Measurements from ENCODE around the gene TSEN34. TPM values are rescaled to one million over a fixed set of nuclear protein-coding genes. Genes with fewer than 3 reads are reported as not detected.
A peak's percentile ranks its signal among the peaks of the same experiment; 100 is the strongest.
"Not testable (repeated sequence)": the region's sequence is repeated elsewhere in the genome, so short reads cannot be mapped to it uniquely, and the experiment has no call there.

The TSEN34 gene
- total and polyA plus RNA-seq, 12 donors, result 21.5 to 201 (median 88.7) TPM

DNA sequence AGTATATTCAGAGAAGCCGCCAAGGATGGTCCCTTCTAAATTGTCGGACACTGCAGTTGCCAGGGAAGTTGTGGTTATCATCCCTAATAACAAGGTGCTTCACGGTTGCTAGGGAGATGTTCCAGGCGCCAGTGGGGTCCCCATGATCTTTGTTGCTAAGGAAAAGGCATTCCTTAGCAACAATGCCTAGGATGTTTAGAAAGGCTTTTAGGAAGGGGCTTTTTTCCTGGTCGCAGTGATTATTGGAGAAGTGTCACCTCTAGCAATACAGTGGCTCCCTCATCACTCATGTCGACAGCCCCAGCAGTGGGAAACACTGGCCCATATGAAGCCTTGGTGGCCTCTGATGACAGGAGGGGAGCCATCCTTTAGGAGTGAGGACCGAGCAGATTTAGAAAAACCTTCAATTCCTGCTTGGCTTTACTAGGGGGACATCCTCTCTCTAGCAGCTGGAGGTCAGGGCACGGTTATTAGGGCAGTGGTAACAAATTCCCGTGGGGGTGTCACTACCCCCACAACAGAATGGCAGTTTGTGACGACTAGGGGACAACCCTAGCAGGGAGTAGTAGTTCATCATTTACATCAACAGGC, 11.8 kb upstream of the TSEN34 start:
- Histone ChIP-seq H3K4me1 (replicated peaks in 1 of 2) (no peaks in the 10 kb centered on the region), H3K27me3 (no peaks in the 10 kb centered on the region), H3K9me3 (replicated peaks in 1 of 3) (no peaks in the 10 kb centered on the region), H3K4me3 (no peak overlapping the region), H3K36me3 (replicated peaks in 1 of 2) (peaks cover 0 to 46% of the 10 kb centered on the region in 2 donors), H3K27ac (no peak overlapping the region)
- no peak for TF ChIP-seq POLR2A (IDR thresholded peaks at IDR 0.05)
- no peak for TF ChIP-seq CTCF (IDR thresholded peaks at IDR 0.05)
- DNase-seq, result no peak
- intact Hi-C loops (cut with DNase I), result no loop called here
- WGBS, 4 donors, result 83 to 92% (median 86%) methylated on average over 7 to 10 of the region's 10 CpGs

DNA sequence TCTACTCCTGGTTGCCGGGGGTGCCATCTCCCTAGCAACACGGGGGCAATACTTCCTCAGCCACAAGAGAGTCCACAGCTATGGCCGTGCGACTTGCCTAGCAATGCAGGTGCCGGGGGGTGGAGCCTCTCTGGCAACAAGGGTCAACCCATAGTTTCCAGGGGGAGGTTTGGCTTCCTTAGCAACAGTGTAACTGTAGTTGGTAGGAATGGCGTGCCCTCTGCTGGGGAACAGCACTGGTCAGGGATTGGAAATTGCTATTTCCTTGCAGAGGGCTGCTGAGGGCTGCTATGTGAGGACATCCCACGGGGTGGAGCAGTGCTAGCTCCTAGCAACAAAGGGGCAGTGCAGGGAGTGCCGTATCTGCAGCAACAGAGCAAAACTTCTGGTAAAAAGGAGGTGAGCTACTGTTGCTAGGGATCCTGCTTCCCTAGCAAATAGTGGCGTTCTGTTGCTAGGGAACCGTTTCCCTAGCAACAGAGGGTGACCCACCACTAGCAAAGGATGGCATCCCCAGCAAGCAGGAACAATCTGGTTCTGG, 11.1 kb upstream of the TSEN34 start:
- no peak overlapping the region for H3K27ac ChIP-seq
- H3K4me1 ChIP-seq (replicated peaks in 1 of 2), result no peaks in the 10 kb centered on the region
- intact Hi-C loops (cut with DNase I), result no loop called here
- DNase-seq, result peak in 1 of 7 donors; percentile 80
- 60 to 65% (median 61%) methylated on average over 4 to 10 of the region's 10 CpGs for WGBS, 4 donors
- H3K4me3 ChIP-seq, result no peak overlapping the region
- H3K36me3 ChIP-seq (replicated peaks in 1 of 2), result peaks cover 0 to 46% of the 10 kb centered on the region in 2 donors
- TF ChIP-seq CTCF (IDR thresholded peaks at IDR 0.05) (peak in 1 of 6 experiments; percentile 18), POLR2A (IDR thresholded peaks at IDR 0.05) (no peak)
- H3K27me3 ChIP-seq, result no peaks in the 10 kb centered on the region
- H3K9me3 ChIP-seq (replicated peaks in 1 of 3), result no peaks in the 10 kb centered on the region

DNA sequence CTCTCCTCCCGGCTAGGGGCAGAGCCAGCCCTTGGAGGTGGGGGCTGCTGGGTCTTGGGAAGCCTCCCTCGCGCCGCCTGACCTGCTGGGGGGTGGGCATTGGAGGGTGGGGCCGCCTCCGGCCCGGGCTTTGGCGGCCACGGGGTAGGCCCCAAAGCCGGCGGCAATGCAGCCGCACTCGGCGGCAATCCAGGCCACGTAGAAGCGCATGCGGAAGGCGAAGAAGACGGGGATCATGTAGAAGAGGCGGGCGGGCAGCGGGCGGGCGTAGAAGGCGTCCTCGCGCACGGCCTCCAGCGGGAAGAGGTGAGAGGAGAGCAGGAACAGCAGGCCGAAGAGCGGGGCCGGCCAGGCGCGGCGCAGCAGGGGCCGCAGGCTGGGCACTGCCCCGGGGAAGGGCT, 10.4 kb upstream of the TSEN34 start:
- Histone ChIP-seq H3K4me3 (no peak overlapping the region), H3K27me3 (no peaks in the 10 kb centered on the region), H3K27ac (no peak overlapping the region), H3K36me3 (replicated peaks in 1 of 2) (peaks cover 0 to 46% of the 10 kb centered on the region in 2 donors), H3K4me1 (replicated peaks in 1 of 2) (no peaks in the 10 kb centered on the region), H3K9me3 (replicated peaks in 1 of 3) (no peaks in the 10 kb centered on the region)
- no peak for TF ChIP-seq POLR2A (IDR thresholded peaks at IDR 0.05)
- TF ChIP-seq CTCF (IDR thresholded peaks at IDR 0.05), result no peak
- WGBS, 4 donors, result 94 to 96% (median 95%) methylated on average over 33 to 37 of the region's 37 CpGs
- DNase-seq, result no peak
- intact Hi-C loops (cut with DNase I), result no loop called here

- intact Hi-C loops (cut with DNase I); H3K4me3 ChIP-seq; H3K9me3 ChIP-seq (replicated peaks in 1 of 3); H3K4me1 ChIP-seq (replicated peaks in 1 of 2); H3K27ac ChIP-seq; DNase-seq; H3K27me3 ChIP-seq: not testable (repeated sequence)
- WGBS, 4 donors, result 90 to 96% (median 92%) methylated on average over 3 of the region's 3 CpGs
- H3K36me3 ChIP-seq (replicated peaks in 1 of 2), result peaks cover 0 to 46% of the 10 kb centered on the region in 2 donors
Measured at GRCh38 chr19:54181894-54182293, 9.2 kb upstream of the TSEN34 start.

DNA sequence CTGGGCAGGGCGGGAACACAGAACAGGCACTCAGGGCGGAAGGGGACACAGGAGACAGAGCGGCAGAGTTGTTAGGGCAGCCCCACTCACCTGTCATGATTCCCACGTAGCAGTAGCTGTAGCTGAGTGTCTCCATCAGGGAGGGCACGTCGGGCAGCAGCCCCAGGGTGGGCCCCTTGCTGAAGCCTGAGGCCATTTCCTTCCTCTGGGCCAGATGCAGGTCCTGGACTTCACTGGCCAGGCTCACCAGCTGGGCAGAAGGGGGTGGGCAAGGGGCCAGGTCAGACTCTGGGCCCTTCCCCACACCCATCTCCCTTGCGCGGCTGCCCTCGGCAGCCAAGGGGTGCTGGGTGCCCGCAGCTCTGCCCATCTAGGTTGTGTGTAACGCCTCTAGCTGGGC, 7.7 kb upstream of the TSEN34 start:
- WGBS, 4 donors, result 90 to 92% (median 91%) methylated on average over 2 to 11 of the region's 11 CpGs
- Histone ChIP-seq H3K36me3 (replicated peaks in 1 of 2) (peaks cover 0 to 41% of the 10 kb centered on the region in 2 donors), H3K27ac (no peak overlapping the region)

More for the DNA sequence above, 7.7 kb upstream of the TSEN34 start:
- H3K4me3 ChIP-seq, result no peak overlapping the region
- intact Hi-C loops (cut with DNase I), result no loop called here
- H3K4me1 ChIP-seq (replicated peaks in 1 of 2), result peaks cover 16 to 20% of the 10 kb centered on the region in 2 donors
- no peaks in the 10 kb centered on the region for H3K27me3 ChIP-seq
- no peak for TF ChIP-seq CTCF (IDR thresholded peaks at IDR 0.05)
- TF ChIP-seq POLR2A (IDR thresholded peaks at IDR 0.05), result no peak
- H3K9me3 ChIP-seq (replicated peaks in 1 of 3), result no peaks in the 10 kb centered on the region
- DNase-seq, result no peak

All from adrenal gland (tissue), 12 donors.